Trophoblast cell (in vitro differentiated cells and primary cell): ENCODE measurements around the gene GTF2B.

Experiments
- DNase-seq, 2 donors: peaks; one replicate each; pipeline ENCODE4 v3.0.0-alpha.2; 2016
- H2AFZ ChIP-seq: 2 replicates; pipeline ENCODE4 v1.6.1; 2013; ENCODE audit warnings: low read length, moderate library complexity, mild to moderate bottlenecking; ENCODE audit not compliant: insufficient read depth, poor library complexity
- H2AK5ac ChIP-seq: 2 replicates; pipeline ENCODE4 v1.6.1; 2013; ENCODE audit warnings: mild to moderate bottlenecking, low read length
- H2BK120ac ChIP-seq: 2 replicates; pipeline ENCODE4 v1.6.1; 2013; ENCODE audit warnings: low read length, mild to moderate bottlenecking, moderate library complexity; ENCODE audit not compliant: insufficient read depth, poor library complexity
- H2BK12ac ChIP-seq: 2 replicates; pipeline ENCODE4 v1.6.1; 2013; ENCODE audit warnings: mild to moderate bottlenecking, low read length, moderate library complexity
- H2BK5ac ChIP-seq: 2 replicates; pipeline ENCODE4 v1.6.1; 2013; ENCODE audit warnings: low read length, low read depth, moderate library complexity, mild to moderate bottlenecking; ENCODE audit not compliant: poor library complexity
- H3K14ac ChIP-seq: 2 replicates; pipeline ENCODE4 v1.6.1; 2013; ENCODE audit warnings: mild to moderate bottlenecking, low read length
- H3K18ac ChIP-seq: 2 replicates; pipeline ENCODE4 v1.6.1; 2013; ENCODE audit warnings: mild to moderate bottlenecking, low read length
- H3K23ac ChIP-seq: 2 replicates; pipeline ENCODE4 v1.6.1; 2013; ENCODE audit warnings: low read length
- H3K27ac ChIP-seq: 2 replicates; pipeline ENCODE4 v1.5.1; 2013; ENCODE audit warnings: low read depth, mild to moderate bottlenecking, inconsistent platforms, low read length, moderate library complexity
- H3K27me3 ChIP-seq: 2 replicates; pipeline ENCODE4 v1.6.1; 2013; ENCODE audit warnings: inconsistent platforms, mild to moderate bottlenecking, low read length, moderate library complexity; ENCODE audit not compliant: insufficient read depth
- H3K36me3 ChIP-seq, 2 experiments: 1 replicate in 1 of 2; 2 replicates in 1 of 2; pipeline ENCODE4 v1.6.1; 2013; ENCODE audit warnings: low read length in 2 of 2, mild to moderate bottlenecking in 2 of 2, moderate library complexity in 1 of 2; ENCODE audit not compliant: insufficient read depth in 2 of 2, control insufficient read depth in 1 of 2
- H3K4ac ChIP-seq: 2 replicates; pipeline ENCODE4 v1.6.1; 2013; ENCODE audit warnings: low read depth, mild to moderate bottlenecking, low read length, moderate library complexity
- H3K4me1 ChIP-seq, 2 experiments: 1 replicate in 1 of 2; 2 replicates in 1 of 2; pipeline ENCODE4 v1.6.1; 2013; ENCODE audit warnings: low read length in 2 of 2, mild to moderate bottlenecking in 2 of 2, moderate library complexity in 1 of 2; ENCODE audit not compliant: insufficient read depth in 2 of 2, control insufficient read depth in 1 of 2
- H3K4me2 ChIP-seq: 2 replicates; pipeline ENCODE4 v1.6.1; 2013; ENCODE audit warnings: inconsistent platforms, mild to moderate bottlenecking, low read length, moderate library complexity
- H3K4me3 ChIP-seq: 2 replicates; pipeline ENCODE4 v1.5.1; 2013; ENCODE audit warnings: mild to moderate bottlenecking, low read depth, low read length, inconsistent platforms
- H3K79me1 ChIP-seq: one replicate; pipeline ENCODE4 v1.6.1; 2013; ENCODE audit warnings: low read length
- H3K79me2 ChIP-seq: 2 replicates; pipeline ENCODE4 v1.6.1; 2013; ENCODE audit warnings: low read length, mild to moderate bottlenecking; ENCODE audit not compliant: control insufficient read depth, insufficient read depth, poor library complexity
- H3K9ac ChIP-seq: 2 replicates; pipeline ENCODE4 v1.6.1; 2013; ENCODE audit warnings: mild to moderate bottlenecking, low read length
- H3K9me3 ChIP-seq: 2 replicates; pipeline ENCODE4 v1.6.1; 2013; ENCODE audit warnings: low read depth, mild to moderate bottlenecking, control low read depth, inconsistent platforms, low read length; ENCODE audit not compliant: insufficient read depth
- H4K12ac ChIP-seq: 2 replicates; pipeline ENCODE4 v1.6.1; 2013; ENCODE audit warnings: low read depth, mild to moderate bottlenecking, low read length, moderate library complexity
- H4K8ac ChIP-seq: 2 replicates; pipeline ENCODE4 v1.6.1; 2013; ENCODE audit warnings: low read depth, mild to moderate bottlenecking, low read length, moderate library complexity
- H4K91ac ChIP-seq: one replicate; pipeline ENCODE4 v1.6.1; 2013; ENCODE audit warnings: low read depth, mild to moderate bottlenecking, low read length, moderate library complexity
- WGBS: extraction: QIAGEN DNeasy Blood & Tissue Kit; methylation state at CpG from one replicate; pipeline ENCODE4 v1.1.7; 2013; ENCODE audit warnings: missing lambda C conversion rate; ENCODE audit not compliant: insufficient read length, insufficient coverage; ENCODE audit errors: extremely low coverage; 5-methylcytosine and 5-hydroxymethylcytosine counted together

The GTF2B gene

DNA sequence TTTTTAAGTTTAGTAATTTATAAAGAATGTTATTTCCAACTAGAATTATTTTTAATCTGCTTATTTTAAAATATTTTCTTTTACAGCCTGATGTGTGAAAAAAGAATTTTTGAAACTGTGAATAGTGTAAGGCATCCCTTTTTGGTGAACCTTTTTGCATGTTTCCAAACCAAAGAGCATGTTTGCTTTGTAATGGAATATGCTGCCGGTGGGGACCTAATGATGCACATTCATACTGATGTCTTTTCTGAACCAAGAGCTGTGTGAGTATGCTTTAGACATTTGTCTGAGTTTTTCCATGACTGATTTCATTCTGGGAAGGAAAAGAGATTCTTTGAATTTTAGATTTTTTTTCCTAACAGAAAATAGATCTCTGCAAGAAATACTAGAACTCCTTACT is 77.9 kb downstream of the GTF2B start:
- no peak overlapping the region for H3K9ac ChIP-seq
- H3K23ac ChIP-seq: no peak overlapping the region
- no peak overlapping the region for H4K12ac ChIP-seq
- H3K79me2 ChIP-seq: no peaks in the 10 kb centered on the region
- H3K27me3 ChIP-seq: no peaks in the 10 kb centered on the region
- no peak overlapping the region for H2AK5ac ChIP-seq
- H3K14ac ChIP-seq: no peak overlapping the region
- WGBS: no CpG with 5 or more reads among the region's 1 CpG
- no peaks in the 10 kb centered on the region for H3K4me1 ChIP-seq
- no peak overlapping the region for H2BK12ac ChIP-seq
- no peak overlapping the region for H4K91ac ChIP-seq
- no peak overlapping the region for H3K27ac ChIP-seq
- no peak overlapping the region for H3K4me3 ChIP-seq
- no peak overlapping the region for H3K4ac ChIP-seq
- no peak overlapping the region for H2BK120ac ChIP-seq
- H4K8ac ChIP-seq: no peak overlapping the region
- H2AFZ ChIP-seq: no peak overlapping the region
- no peak overlapping the region for H3K18ac ChIP-seq
- H3K4me2 ChIP-seq: no peak overlapping the region
- H3K79me1 ChIP-seq: no peaks in the 10 kb centered on the region
- H3K9me3 ChIP-seq: no peaks in the 10 kb centered on the region
- H2BK5ac ChIP-seq: no peak overlapping the region
- DNase-seq: no peak
- peaks cover 5 to 13% of the 10 kb centered on the region in 2 experiments for H3K36me3 ChIP-seq

DNA sequence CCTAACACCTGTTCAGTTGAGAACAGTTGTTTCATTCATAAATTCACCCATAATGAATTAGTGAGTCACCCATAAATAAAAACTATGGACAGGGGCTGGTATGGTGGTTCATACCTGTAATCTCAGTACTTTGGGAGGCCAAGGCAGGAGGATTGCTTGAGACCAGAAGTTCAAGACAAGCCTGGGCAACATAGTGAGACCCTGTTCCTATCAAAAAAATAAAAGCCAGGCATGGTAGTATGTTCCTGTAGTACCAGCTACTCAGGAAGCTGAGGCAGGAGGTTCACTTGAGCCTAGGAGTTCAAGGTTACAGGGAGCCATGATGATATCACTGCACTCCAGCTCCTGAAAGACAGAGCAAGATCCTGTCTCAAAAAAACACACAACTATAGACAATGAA is 79.0 kb downstream of the GTF2B start:
- H3K4me3 ChIP-seq: no peak overlapping the region
- no peaks in the 10 kb centered on the region for H3K9me3 ChIP-seq
- H3K36me3 ChIP-seq: peaks cover 5 to 10% of the 10 kb centered on the region in 2 experiments
- no peak overlapping the region for H3K4me2 ChIP-seq
- H4K91ac ChIP-seq: no peak overlapping the region
- no peak overlapping the region for H3K4ac ChIP-seq
- no peak overlapping the region for H3K27ac ChIP-seq
- no peak overlapping the region for H2BK5ac ChIP-seq
- H3K14ac ChIP-seq: no peak overlapping the region
- H3K18ac ChIP-seq: no peak overlapping the region
- H3K27me3 ChIP-seq: no peaks in the 10 kb centered on the region
- no peaks in the 10 kb centered on the region for H3K79me2 ChIP-seq
- no peak overlapping the region for H4K8ac ChIP-seq
- H4K12ac ChIP-seq: no peak overlapping the region
- H3K4me1 ChIP-seq: no peaks in the 10 kb centered on the region
- no peak overlapping the region for H2BK120ac ChIP-seq
- no peak overlapping the region for H2AFZ ChIP-seq
- H3K9ac ChIP-seq: no peak overlapping the region
- H3K79me1 ChIP-seq: no peaks in the 10 kb centered on the region
- no peak overlapping the region for H3K23ac ChIP-seq
- DNase-seq: no peak
- no peak overlapping the region for H2AK5ac ChIP-seq
- H2BK12ac ChIP-seq: no peak overlapping the region

GRCh38 chr1:88803444-88803843 is 87.9 kb downstream of the GTF2B start:
- Histone ChIP-seq H3K4me2 (no peak overlapping the region), H3K36me3 (peaks cover 13 to 17% of the 10 kb centered on the region in 2 experiments), H3K79me2 (no peaks in the 10 kb centered on the region), H2BK120ac (no peak overlapping the region), H3K4me1 (no peaks in the 10 kb centered on the region), H4K91ac (no peak overlapping the region), H2AK5ac (no peak overlapping the region), H3K27ac (no peak overlapping the region), H4K12ac (no peak overlapping the region), H2BK5ac (no peak overlapping the region), H3K27me3 (no peaks in the 10 kb centered on the region), H3K23ac (no peak overlapping the region), H2AFZ (no peak overlapping the region), H3K9me3 (no peaks in the 10 kb centered on the region), H3K79me1 (peaks cover 3% of the 10 kb centered on the region), H3K4ac (no peak overlapping the region), H3K18ac (no peak overlapping the region), H2BK12ac (no peak overlapping the region), H4K8ac (no peak overlapping the region), H3K4me3 (no peak overlapping the region), H3K14ac (no peak overlapping the region), H3K9ac (no peak overlapping the region)
- no peak for DNase-seq
- no CpG with 5 or more reads among the region's 5 CpGs for WGBS

DNA sequence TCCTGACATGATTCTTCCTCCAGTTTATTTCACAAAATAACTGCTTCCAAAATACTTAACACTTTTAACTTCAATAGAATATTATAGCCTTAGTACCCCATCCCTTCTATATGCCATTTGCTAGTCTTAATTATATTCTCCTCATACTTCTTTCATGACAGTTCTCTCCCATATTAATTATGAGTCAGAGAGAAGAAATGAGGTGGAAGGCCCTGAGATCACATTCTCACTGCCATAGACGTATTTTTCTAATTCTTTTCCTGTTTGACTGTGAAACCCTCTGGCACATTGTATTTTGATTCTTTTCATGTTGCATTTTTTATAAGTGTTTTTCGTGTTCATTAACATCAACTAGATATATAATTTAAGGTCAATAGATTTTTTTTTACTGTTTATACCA is 88.4 kb downstream of the GTF2B start:
- H2BK12ac ChIP-seq: no peak overlapping the region
- no peak overlapping the region for H3K14ac ChIP-seq
- peak; percentile 4 to 47 for DNase-seq
- no peak overlapping the region for H3K4me3 ChIP-seq
- H3K23ac ChIP-seq: no peak overlapping the region
- peaks cover 13 to 17% of the 10 kb centered on the region in 2 experiments for H3K36me3 ChIP-seq
- no peak overlapping the region for H3K4me2 ChIP-seq
- no peak overlapping the region for H4K91ac ChIP-seq
- H2AFZ ChIP-seq: no peak overlapping the region
- H3K18ac ChIP-seq: no peak overlapping the region
- H2BK5ac ChIP-seq: no peak overlapping the region
- no peak overlapping the region for H2BK120ac ChIP-seq
- H3K27me3 ChIP-seq: no peaks in the 10 kb centered on the region
- H3K4me1 ChIP-seq: no peaks in the 10 kb centered on the region
- WGBS: no CpG with 5 or more reads among the region's 2 CpGs
- no peak overlapping the region for H3K4ac ChIP-seq
- H3K9ac ChIP-seq: no peak overlapping the region
- H4K12ac ChIP-seq: no peak overlapping the region
- peaks cover 3% of the 10 kb centered on the region for H3K79me1 ChIP-seq
- no peaks in the 10 kb centered on the region for H3K9me3 ChIP-seq
- H3K27ac ChIP-seq: no peak overlapping the region
- no peaks in the 10 kb centered on the region for H3K79me2 ChIP-seq
- no peak overlapping the region for H4K8ac ChIP-seq
- no peak overlapping the region for H2AK5ac ChIP-seq
